Measurements from ENCODE around the gene FAM241A. TPM values are rescaled to one million over a fixed set of nuclear protein-coding genes. Genes with fewer than 3 reads are reported as not detected.
"Not testable (repeated sequence)": the region's sequence is repeated elsewhere in the genome, so short reads cannot be mapped to it uniquely, and the experiment has no call there.

FAM241A gene
- total RNA-seq, 1 experiment from 2014 or later = 10.9 TPM

- H3K27me3 Mint-ChIP-seq (ENCODE audit: insufficient read depth, unreplicated experiment) = no peaks in the 10 kb centered on the region
- no TSS peak for BruUV-seq (replicated peaks)
- TF ChIP-seq, protein P1, sequence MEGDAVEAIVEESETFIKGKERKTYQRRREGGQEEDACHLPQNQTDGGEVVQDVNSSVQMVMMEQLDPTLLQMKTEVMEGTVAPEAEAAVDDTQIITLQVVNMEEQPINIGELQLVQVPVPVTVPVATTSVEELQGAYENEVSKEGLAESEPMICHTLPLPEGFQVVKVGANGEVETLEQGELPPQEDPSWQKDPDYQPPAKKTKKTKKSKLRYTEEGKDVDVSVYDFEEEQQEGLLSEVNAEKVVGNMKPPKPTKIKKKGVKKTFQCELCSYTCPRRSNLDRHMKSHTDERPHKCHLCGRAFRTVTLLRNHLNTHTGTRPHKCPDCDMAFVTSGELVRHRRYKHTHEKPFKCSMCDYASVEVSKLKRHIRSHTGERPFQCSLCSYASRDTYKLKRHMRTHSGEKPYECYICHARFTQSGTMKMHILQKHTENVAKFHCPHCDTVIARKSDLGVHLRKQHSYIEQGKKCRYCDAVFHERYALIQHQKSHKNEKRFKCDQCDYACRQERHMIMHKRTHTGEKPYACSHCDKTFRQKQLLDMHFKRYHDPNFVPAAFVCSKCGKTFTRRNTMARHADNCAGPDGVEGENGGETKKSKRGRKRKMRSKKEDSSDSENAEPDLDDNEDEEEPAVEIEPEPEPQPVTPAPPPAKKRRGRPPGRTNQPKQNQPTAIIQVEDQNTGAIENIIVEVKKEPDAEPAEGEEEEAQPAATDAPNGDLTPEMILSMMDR (IDR thresholded peaks at IDR 0.05; ENCODE audit: unreplicated experiment) = no peak
- H3K27ac Mint-ChIP-seq (ENCODE audit: low read depth, unreplicated experiment) = no peak overlapping the region
- POLR2A ChIA-PET = interaction anchor here (0.6 to 1.2 kb wide), 3 partner anchors 33 to 81 kb away, joined by 3 read pairs; no protein-coding TSS in a partner anchor
- H3K4me1 Mint-ChIP-seq (ENCODE audit: insufficient read depth, unreplicated experiment) = peaks cover 17% of the 10 kb centered on the region
- H3K4me3 Mint-ChIP-seq (ENCODE audit: unreplicated experiment) = no peak overlapping the region
- H3K36me3 Mint-ChIP-seq (ENCODE audit: insufficient read depth, unreplicated experiment) = peaks cover 5% of the 10 kb centered on the region
- intact Hi-C loops (cut with micrococcal nuclease) = no loop called here
- H3K9me3 Mint-ChIP-seq (ENCODE audit: unreplicated experiment) = no peaks in the 10 kb centered on the region
- CTCF ChIA-PET = interaction anchor here (0.6 to 1.1 kb wide), 2 partner anchors 29 to 72 kb away, joined by 3 read pairs; no protein-coding TSS in a partner anchor
- DNase-seq (ENCODE audit: unreplicated experiment) = no peak
Observed at GRCh38 chr4:112152521-112152920, 7.3 kb downstream of the FAM241A start.

- Mint-ChIP-seq H3K4me3 (ENCODE audit: unreplicated experiment) (no peak overlapping the region), H3K9me3 (ENCODE audit: unreplicated experiment) (no peaks in the 10 kb centered on the region), H3K36me3 (ENCODE audit: insufficient read depth, unreplicated experiment) (peaks cover 5% of the 10 kb centered on the region), H3K27ac (ENCODE audit: low read depth, unreplicated experiment) (no peak overlapping the region), H3K4me1 (ENCODE audit: insufficient read depth, unreplicated experiment) (peaks cover 11% of the 10 kb centered on the region), H3K27me3 (ENCODE audit: insufficient read depth, unreplicated experiment) (no peaks in the 10 kb centered on the region)
- ChIA-PET POLR2A (interaction anchor here (0.6 kb wide), 1 partner anchor 33 kb away, joined by 3 read pairs; no protein-coding TSS in a partner anchor), CTCF (no interaction called here)
- no peak for DNase-seq (ENCODE audit: unreplicated experiment)
- TF ChIP-seq, protein P1 (IDR thresholded peaks at IDR 0.05; ENCODE audit: unreplicated experiment) = no peak
- BruUV-seq (replicated peaks) = no TSS peak
- intact Hi-C loops (cut with micrococcal nuclease) = no loop called here
Observed at GRCh38 chr4:112153211-112153791, 8.0 kb downstream of the FAM241A start.

DNA sequence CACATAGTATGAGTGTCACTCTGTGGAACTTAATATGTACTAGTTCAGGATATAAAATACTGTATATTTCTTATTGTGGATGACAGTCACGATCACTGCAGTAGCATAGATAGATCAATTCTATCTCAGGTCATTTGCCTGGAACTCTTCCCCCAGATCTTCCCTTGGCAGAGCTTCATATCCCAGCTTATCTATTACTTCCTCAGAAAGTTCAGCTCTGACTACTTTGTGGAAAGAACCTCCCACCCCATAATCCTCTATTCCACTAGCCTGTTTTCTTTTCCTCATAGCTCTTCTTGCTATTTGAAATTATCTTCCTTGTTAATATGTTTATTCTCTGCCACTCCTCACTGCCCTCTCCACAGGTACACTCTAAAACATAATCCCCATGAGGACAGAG, 10.9 kb downstream of the FAM241A start:
- Mint-ChIP-seq H3K27me3 (ENCODE audit: insufficient read depth, unreplicated experiment) (no peaks in the 10 kb centered on the region), H3K27ac (ENCODE audit: low read depth, unreplicated experiment) (no peak overlapping the region), H3K36me3 (ENCODE audit: insufficient read depth, unreplicated experiment) (peaks cover 14% of the 10 kb centered on the region), H3K4me3 (ENCODE audit: unreplicated experiment) (no peak overlapping the region), H3K9me3 (ENCODE audit: unreplicated experiment) (peaks cover 5% of the 10 kb centered on the region), H3K4me1 (ENCODE audit: insufficient read depth, unreplicated experiment) (peaks cover 7% of the 10 kb centered on the region)
- no TSS peak for BruUV-seq (replicated peaks)
- ChIA-PET POLR2A (interaction anchor here (0.6 to 1.7 kb wide), 3 partner anchors 9 to 135 kb away, joined by 3 to 8 read pairs (median 7); no protein-coding TSS in a partner anchor), CTCF (interaction anchor here (1.0 to 1.3 kb wide), 3 partner anchors 8 to 58 kb away, joined by 3 to 4 read pairs (median 4); no protein-coding TSS in a partner anchor)
- TF ChIP-seq, protein P1 (IDR thresholded peaks at IDR 0.05; ENCODE audit: unreplicated experiment) = no peak
- DNase-seq (ENCODE audit: unreplicated experiment) = no peak
- intact Hi-C loops (cut with micrococcal nuclease) = no loop called here

GRCh38 chr4:112156553-112156952, 11.3 kb downstream of the FAM241A start:
- peaks cover 14% of the 10 kb centered on the region for H3K36me3 Mint-ChIP-seq (ENCODE audit: insufficient read depth, unreplicated experiment)
- H3K27ac Mint-ChIP-seq (ENCODE audit: low read depth, unreplicated experiment) = no peak overlapping the region
- ChIA-PET CTCF (interaction anchor here (1.0 to 1.3 kb wide), 3 partner anchors 8 to 58 kb away, joined by 3 to 4 read pairs (median 4); no protein-coding TSS in a partner anchor), POLR2A (interaction anchor here (0.6 to 1.7 kb wide), 3 partner anchors 10 to 134 kb away, joined by 3 to 8 read pairs (median 7); no protein-coding TSS in a partner anchor)
- peaks cover 7% of the 10 kb centered on the region for H3K4me1 Mint-ChIP-seq (ENCODE audit: insufficient read depth, unreplicated experiment)
- intact Hi-C loops (cut with micrococcal nuclease) = no loop called here
- H3K27me3 Mint-ChIP-seq (ENCODE audit: insufficient read depth, unreplicated experiment) = no peaks in the 10 kb centered on the region
- BruUV-seq (replicated peaks) = no TSS peak
- no peak for DNase-seq (ENCODE audit: unreplicated experiment)
- TF ChIP-seq, protein P1 (IDR thresholded peaks at IDR 0.05; ENCODE audit: unreplicated experiment) = no peak
- H3K9me3 Mint-ChIP-seq (ENCODE audit: unreplicated experiment) = peaks cover 8% of the 10 kb centered on the region
- H3K4me3 Mint-ChIP-seq (ENCODE audit: unreplicated experiment) = no peak overlapping the region

DNA sequence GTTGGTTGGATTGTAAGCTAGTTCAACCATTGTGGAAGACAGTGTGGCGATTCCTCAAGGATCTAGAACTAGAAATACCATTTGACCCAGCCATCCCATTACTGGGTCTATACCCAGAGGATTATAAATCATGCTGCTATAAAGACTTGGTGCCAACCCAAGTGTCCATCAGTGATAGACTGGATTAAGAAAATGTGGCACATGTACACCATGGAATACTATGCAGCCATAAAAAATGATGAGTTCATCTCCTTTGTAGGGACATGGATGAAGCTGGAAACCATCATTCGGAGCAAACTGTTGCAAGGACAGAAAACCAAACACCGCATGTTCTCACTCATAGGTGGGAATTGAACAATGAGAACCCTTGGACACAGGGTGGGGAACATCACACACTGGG, 18.5 kb downstream of the FAM241A start:
- intact Hi-C loops (cut with micrococcal nuclease); BruUV-seq (replicated peaks); DNase-seq (ENCODE audit: unreplicated experiment); H3K4me3 Mint-ChIP-seq (ENCODE audit: unreplicated experiment); H3K36me3 Mint-ChIP-seq (ENCODE audit: insufficient read depth, unreplicated experiment); H3K27ac Mint-ChIP-seq (ENCODE audit: low read depth, unreplicated experiment); H3K27me3 Mint-ChIP-seq (ENCODE audit: insufficient read depth, unreplicated experiment); CTCF ChIA-PET; H3K9me3 Mint-ChIP-seq (ENCODE audit: unreplicated experiment): not testable (repeated sequence)
- POLR2A ChIA-PET = interaction anchor here (1.1 to 1.7 kb wide), 2 partner anchors 9 to 17 kb away, joined by 3 to 4 read pairs; no protein-coding TSS in a partner anchor
- peaks cover 14% of the 10 kb centered on the region for H3K4me1 Mint-ChIP-seq (ENCODE audit: insufficient read depth, unreplicated experiment)
